Mesendoderm (in vitro differentiated cells): ENCODE results near the gene PARD3B.

ENCODE experiments used
- DNase-seq: peaks from one replicate; pipeline ENCODE4 v3.0.0; 2013
- H2AK5ac ChIP-seq: 2 replicates; pipeline ENCODE4 v1.6.1; 2013; ENCODE audit warnings: low read length, inconsistent platforms
- H2BK120ac ChIP-seq: 2 replicates; pipeline ENCODE4 v1.6.1; 2013; ENCODE audit warnings: low read depth, mild to moderate bottlenecking, low read length, moderate library complexity, mixed read lengths
- H2BK15ac ChIP-seq: replicated peaks from 2 replicates; pipeline ENCODE4 v1.6.1; 2013; ENCODE audit warnings: low read depth, mild to moderate bottlenecking, moderate library complexity
- H2BK5ac ChIP-seq: 2 replicates; pipeline ENCODE4 v1.6.1; 2013; ENCODE audit warnings: low read length, inconsistent platforms
- H3K18ac ChIP-seq: 2 replicates; pipeline ENCODE4 v1.6.1; 2013; ENCODE audit warnings: mild to moderate bottlenecking, low read length, mixed read lengths
- H3K23ac ChIP-seq: one replicate; pipeline ENCODE4 v1.6.1; 2013; ENCODE audit warnings: low read length
- H3K27ac ChIP-seq: 2 replicates; pipeline ENCODE4 v1.5.1; 2013; ENCODE audit warnings: low read depth, mild to moderate bottlenecking, inconsistent platforms, low read length, moderate library complexity
- H3K27me3 ChIP-seq: 2 replicates; pipeline ENCODE4 v1.6.1; 2013; ENCODE audit warnings: low read length, control low read depth, mild to moderate bottlenecking, inconsistent platforms; ENCODE audit not compliant: insufficient read depth, poor library complexity
- H3K36me3 ChIP-seq: 2 replicates; pipeline ENCODE4 v1.6.1; 2013; ENCODE audit warnings: low read length, inconsistent platforms; ENCODE audit not compliant: control insufficient read depth, insufficient read depth
- H3K4ac ChIP-seq: one replicate; pipeline ENCODE4 v1.6.1; 2013; ENCODE audit warnings: low read depth, mild to moderate bottlenecking, low read length, moderate library complexity
- H3K4me1 ChIP-seq: 2 replicates; pipeline ENCODE4 v1.6.1; 2013; ENCODE audit warnings: low read depth, low read length, inconsistent platforms; ENCODE audit not compliant: control insufficient read depth
- H3K4me2 ChIP-seq: 2 replicates; pipeline ENCODE4 v1.6.1; 2013; ENCODE audit warnings: low read length
- H3K4me3 ChIP-seq: 2 replicates; pipeline ENCODE4 v1.5.1; 2013; ENCODE audit warnings: mild to moderate bottlenecking, low read length
- H3K56ac ChIP-seq: one replicate; pipeline ENCODE4 v1.6.1; 2013; ENCODE audit warnings: low read length
- H3K79me1 ChIP-seq: 2 replicates; pipeline ENCODE4 v1.6.1; 2013; ENCODE audit warnings: low read length, inconsistent platforms
- H3K79me2 ChIP-seq: 2 replicates; pipeline ENCODE4 v1.6.1; 2013; ENCODE audit warnings: mild to moderate bottlenecking, low read length; ENCODE audit not compliant: control insufficient read depth, insufficient read depth
- H3K9ac ChIP-seq: 2 replicates; pipeline ENCODE4 v1.6.1; 2013; ENCODE audit warnings: low read length, inconsistent platforms
- H4K5ac ChIP-seq: one replicate; pipeline ENCODE4 v1.6.1; 2013; ENCODE audit warnings: low read length
- H4K8ac ChIP-seq: one replicate; pipeline ENCODE4 v1.6.1; 2013; ENCODE audit warnings: low read depth, mild to moderate bottlenecking, control low read depth, low read length, moderate library complexity
- WGBS: extraction: QIAGEN DNeasy Blood & Tissue Kit; methylation state at CpG from one replicate; pipeline ENCODE4 v1.1.7; 2013; ENCODE audit warnings: low lambda C conversion rate, missing lambda C conversion rate; ENCODE audit not compliant: insufficient coverage; ENCODE audit errors: extremely low coverage; 5-methylcytosine and 5-hydroxymethylcytosine counted together

PARD3B gene

DNA sequence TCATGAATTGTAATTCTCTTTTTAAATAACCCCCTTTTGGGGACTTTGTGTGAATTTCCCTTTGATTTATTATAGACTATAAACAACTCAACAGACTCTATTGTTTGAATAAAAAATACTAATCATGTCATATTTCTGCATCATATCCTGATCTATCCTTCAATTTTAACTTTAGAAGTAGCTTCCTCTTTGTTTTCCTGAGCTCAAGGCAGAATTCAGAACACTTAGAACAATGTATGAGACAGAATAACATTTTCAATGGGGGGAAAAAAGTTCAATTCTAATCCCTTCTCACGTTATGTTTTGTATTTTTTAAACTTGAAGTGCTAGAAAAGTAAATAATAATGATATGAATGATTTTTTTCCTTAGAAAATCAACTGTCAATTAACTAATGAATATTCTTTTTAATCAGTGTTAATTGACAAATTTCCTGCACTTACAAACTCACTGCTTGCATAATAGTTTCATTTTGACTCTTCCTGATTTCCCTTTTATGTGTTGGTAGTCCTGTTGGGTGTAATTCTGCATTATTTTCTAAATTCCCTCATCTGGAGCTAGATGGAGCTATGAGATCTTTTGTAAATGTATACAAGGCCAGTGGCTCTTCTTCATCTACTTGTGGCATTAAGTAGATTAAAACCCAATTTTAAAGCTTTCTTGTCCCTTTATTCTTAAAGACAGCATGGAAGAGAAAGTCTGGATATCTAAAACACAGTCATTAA is 326.1 kb downstream of the PARD3B start:
- Histone ChIP-seq H3K4me1 (no peaks in the 10 kb centered on the region), H3K79me1 (no peaks in the 10 kb centered on the region), H3K56ac (no peak overlapping the region), H3K18ac (no peak overlapping the region), H3K27ac (no peak overlapping the region), H3K36me3 (no peaks in the 10 kb centered on the region), H3K4ac (no peak overlapping the region), H3K27me3 (no peaks in the 10 kb centered on the region), H3K4me2 (no peak overlapping the region), H2BK5ac (no peak overlapping the region), H3K9ac (no peak overlapping the region), H3K79me2 (no peaks in the 10 kb centered on the region), H3K23ac (no peak overlapping the region), H4K8ac (no peak overlapping the region), H2BK15ac (no peak overlapping the region), H2AK5ac (no peak overlapping the region), H2BK120ac (no peak overlapping the region), H3K4me3 (no peak overlapping the region), H4K5ac (no peak overlapping the region)
- no CpG with 5 or more reads among the region's 1 CpG for WGBS
- peak; percentile 40 for DNase-seq

GRCh38 chr2:204876311-204876710 is 331.0 kb downstream of the PARD3B start:
- H3K27me3 ChIP-seq, result no peaks in the 10 kb centered on the region
- H4K8ac ChIP-seq, result no peak overlapping the region

GRCh38 chr2:204877691-204878090 is 332.4 kb downstream of the PARD3B start:
- H3K27ac ChIP-seq, result no peak overlapping the region
- H3K4me2 ChIP-seq, result no peak overlapping the region
- no peaks in the 10 kb centered on the region for H3K36me3 ChIP-seq
- no peaks in the 10 kb centered on the region for H3K4me1 ChIP-seq
- no peak overlapping the region for H4K5ac ChIP-seq
- H3K79me2 ChIP-seq, result no peaks in the 10 kb centered on the region
- H2BK120ac ChIP-seq, result no peak overlapping the region
- no peak overlapping the region for H2BK5ac ChIP-seq
- H2AK5ac ChIP-seq, result no peak overlapping the region
- no peak overlapping the region for H3K18ac ChIP-seq
- no peak for DNase-seq
- no peak overlapping the region for H3K4ac ChIP-seq
- no peaks in the 10 kb centered on the region for H3K79me1 ChIP-seq
- no peak overlapping the region for H3K9ac ChIP-seq
- H3K4me3 ChIP-seq, result no peak overlapping the region
- H2BK15ac ChIP-seq, result no peak overlapping the region
- no peak overlapping the region for H3K56ac ChIP-seq
- no peak overlapping the region for H3K23ac ChIP-seq
- no peak overlapping the region for H4K8ac ChIP-seq
- H3K27me3 ChIP-seq, result no peaks in the 10 kb centered on the region

More at GRCh38 chr2:204876311-204876710, 331.0 kb downstream of the PARD3B start:
- no peaks in the 10 kb centered on the region for H3K79me1 ChIP-seq
- no peak overlapping the region for H2BK120ac ChIP-seq
- H3K23ac ChIP-seq, result no peak overlapping the region
- H3K4me2 ChIP-seq, result no peak overlapping the region
- no peak overlapping the region for H2BK15ac ChIP-seq
- H4K5ac ChIP-seq, result no peak overlapping the region
- no peak overlapping the region for H2AK5ac ChIP-seq
- WGBS, result no CpG with 5 or more reads among the region's 4 CpGs
- H3K18ac ChIP-seq, result no peak overlapping the region
- H3K56ac ChIP-seq, result no peak overlapping the region
- no peaks in the 10 kb centered on the region for H3K36me3 ChIP-seq
- no peak overlapping the region for H2BK5ac ChIP-seq
- H3K79me2 ChIP-seq, result no peaks in the 10 kb centered on the region
- no peak for DNase-seq
- no peaks in the 10 kb centered on the region for H3K4me1 ChIP-seq
- H3K9ac ChIP-seq, result no peak overlapping the region
- no peak overlapping the region for H3K27ac ChIP-seq
- no peak overlapping the region for H3K4me3 ChIP-seq
- no peak overlapping the region for H3K4ac ChIP-seq

DNA sequence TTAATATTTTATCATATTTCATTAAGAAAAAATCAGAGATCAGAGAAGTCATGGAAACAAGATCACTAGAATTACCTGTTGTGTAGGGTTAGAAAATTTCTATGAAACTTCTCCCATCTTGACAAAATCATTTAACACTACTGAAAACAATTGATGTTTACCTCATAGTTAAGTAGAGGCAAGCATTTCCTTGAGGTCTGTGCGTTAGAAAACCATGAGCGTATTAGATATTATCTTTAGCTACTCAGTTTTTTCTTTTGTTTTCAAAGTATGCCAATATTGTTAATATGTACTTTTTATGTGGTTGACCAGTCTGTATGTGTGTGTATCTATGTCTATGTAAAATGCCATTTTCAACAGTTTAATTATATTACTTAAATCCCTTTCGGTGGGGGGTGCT is 335.7 kb downstream of the PARD3B start:
- H2BK120ac ChIP-seq, result no peak overlapping the region
- H2AK5ac ChIP-seq, result no peak overlapping the region
- no peak overlapping the region for H4K5ac ChIP-seq
- H3K18ac ChIP-seq, result no peak overlapping the region
- H3K9ac ChIP-seq, result no peak overlapping the region
- H3K79me1 ChIP-seq, result no peaks in the 10 kb centered on the region
- no peaks in the 10 kb centered on the region for H3K27me3 ChIP-seq
- no peak overlapping the region for H2BK5ac ChIP-seq
- no peak overlapping the region for H3K4me3 ChIP-seq
- no CpG with 5 or more reads among the region's 3 CpGs for WGBS
- H3K4ac ChIP-seq, result no peak overlapping the region
- no peak overlapping the region for H3K56ac ChIP-seq
- no peaks in the 10 kb centered on the region for H3K79me2 ChIP-seq
- H3K4me1 ChIP-seq, result no peaks in the 10 kb centered on the region
- no peak overlapping the region for H3K4me2 ChIP-seq
- no peaks in the 10 kb centered on the region for H3K36me3 ChIP-seq
- H2BK15ac ChIP-seq, result no peak overlapping the region
- no peak for DNase-seq
- no peak overlapping the region for H4K8ac ChIP-seq
- no peak overlapping the region for H3K27ac ChIP-seq
- no peak overlapping the region for H3K23ac ChIP-seq

DNA sequence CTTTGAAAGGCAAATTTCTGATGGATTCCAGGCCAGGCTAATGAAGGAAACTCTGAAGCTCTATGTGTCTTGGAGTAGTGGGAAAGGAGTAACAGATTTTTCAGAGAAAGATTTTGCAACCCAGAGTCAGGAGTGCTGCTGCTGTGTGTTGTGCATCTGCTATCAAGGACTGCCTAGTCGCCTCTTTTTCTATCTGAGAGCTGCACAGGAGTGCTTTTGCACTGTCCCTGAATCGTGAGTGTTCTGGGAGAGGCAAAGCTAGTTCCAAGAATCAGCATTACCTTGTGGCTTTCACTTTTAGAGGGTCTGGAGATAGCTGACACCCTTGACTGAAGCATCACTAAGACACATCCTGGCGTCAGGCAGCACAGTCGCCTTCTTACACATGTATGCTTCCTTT is 336.4 kb downstream of the PARD3B start:
- no peak overlapping the region for H3K4me2 ChIP-seq

DNA sequence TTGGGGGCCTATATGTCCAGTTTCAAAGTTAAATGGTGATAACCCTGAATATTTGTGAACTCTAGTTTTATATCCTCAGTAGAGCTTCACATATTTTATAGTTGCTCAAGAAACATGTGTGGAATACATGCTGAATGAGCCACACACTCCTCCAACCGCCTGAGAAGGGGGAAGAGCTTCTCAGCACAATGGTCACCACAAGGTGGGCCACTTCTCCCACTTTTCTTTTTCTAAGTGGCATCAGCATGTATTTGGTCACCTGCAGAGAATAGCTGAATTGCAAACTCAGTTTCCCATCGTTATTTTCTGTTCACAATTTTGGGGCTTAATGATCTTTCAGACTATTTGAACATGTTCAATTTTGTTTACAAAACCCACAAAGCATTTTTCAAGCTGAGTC is 340.5 kb downstream of the PARD3B start:
- Histone ChIP-seq H4K8ac (no peak overlapping the region), H2BK5ac (no peak overlapping the region), H3K79me1 (no peaks in the 10 kb centered on the region), H3K56ac (no peak overlapping the region), H2BK120ac (no peak overlapping the region), H3K27me3 (no peaks in the 10 kb centered on the region), H4K5ac (no peak overlapping the region), H3K4me3 (no peak overlapping the region), H3K23ac (no peak overlapping the region), H2BK15ac (no peak overlapping the region), H3K4me2 (no peak overlapping the region), H3K18ac (no peak overlapping the region), H2AK5ac (no peak overlapping the region), H3K79me2 (no peaks in the 10 kb centered on the region), H3K4ac (no peak overlapping the region), H3K9ac (no peak overlapping the region), H3K27ac (no peak overlapping the region), H3K36me3 (no peaks in the 10 kb centered on the region), H3K4me1 (peaks cover 6% of the 10 kb centered on the region)
- peak; percentile 58 for DNase-seq
- WGBS, result no CpG with 5 or more reads among the region's 2 CpGs

More for the DNA sequence above, 336.4 kb downstream of the PARD3B start:
- Histone ChIP-seq H3K4ac (no peak overlapping the region), H3K79me2 (no peaks in the 10 kb centered on the region), H3K4me1 (no peaks in the 10 kb centered on the region), H4K5ac (no peak overlapping the region), H2BK120ac (no peak overlapping the region), H4K8ac (no peak overlapping the region), H2AK5ac (no peak overlapping the region), H3K27ac (no peak overlapping the region), H3K79me1 (no peaks in the 10 kb centered on the region), H3K9ac (no peak overlapping the region), H3K23ac (no peak overlapping the region), H3K36me3 (no peaks in the 10 kb centered on the region), H3K4me3 (no peak overlapping the region), H3K56ac (no peak overlapping the region), H3K18ac (no peak overlapping the region), H3K27me3 (no peaks in the 10 kb centered on the region), H2BK5ac (no peak overlapping the region), H2BK15ac (no peak overlapping the region)
- no peak for DNase-seq
- WGBS, result no CpG with 5 or more reads among the region's 4 CpGs
